Calu3 (cell line): ENCODE measurements around the gene HECW1. TPM values are rescaled to one million over a fixed set of nuclear protein-coding genes. Genes with fewer than 3 reads are reported as not detected.

Experiments
- BruUV-seq: library from RNA; stranded (reverse); fragments of 400-500 nt; replicated peaks from 2 replicates; lab custom pipeline; 2021; lab: Mats Ljungman, UMichigan
- CTCF ChIA-PET: fragments of 300-600 bp; sonication (Branson Sonifier 250); formaldehyde crosslinking; loops from one replicate; lab custom pipeline; 2022; ENCODE audit warnings: antibody characterized with exemption; lab: Charles Lee
- DNase-seq: peaks from one replicate; pipeline ENCODE4 v3.0.0; 2022
- H3K27ac Mint-ChIP-seq: one replicate; pipeline ENCODE4 v1.8.0; 2022; ENCODE audit warnings: mixed read lengths; ENCODE audit not compliant: unreplicated experiment
- H3K27me3 Mint-ChIP-seq: one replicate; pipeline ENCODE4 v1.8.0; 2022; ENCODE audit warnings: mixed read lengths; ENCODE audit not compliant: unreplicated experiment
- H3K36me3 Mint-ChIP-seq: one replicate; pipeline ENCODE4 v1.8.0; 2022; ENCODE audit warnings: mild to moderate bottlenecking, moderate library complexity, mixed read lengths; ENCODE audit not compliant: insufficient read depth, unreplicated experiment
- H3K4me1 Mint-ChIP-seq: one replicate; pipeline ENCODE4 v1.8.0; 2022; ENCODE audit warnings: mild to moderate bottlenecking, low read depth, mixed read lengths; ENCODE audit not compliant: unreplicated experiment
- H3K4me3 Mint-ChIP-seq: one replicate; pipeline ENCODE4 v1.8.0; 2022; ENCODE audit warnings: mild to moderate bottlenecking, low read depth, moderate library complexity, mixed read lengths; ENCODE audit not compliant: unreplicated experiment
- H3K9me3 Mint-ChIP-seq: one replicate; pipeline ENCODE4 v1.8.0; 2022; ENCODE audit warnings: low read depth, mixed read lengths; ENCODE audit not compliant: unreplicated experiment
- intact Hi-C: fragments of 100-400 bp; cut with micrococcal nuclease; formaldehyde crosslinking; loops from one replicate; pipeline ENCODE4 v1.10.0; 2022; ENCODE audit not compliant: unreplicated experiment
- total RNA-seq: library from RNA; stranded (reverse); gene quantifications from 2 replicates; pipeline ENCODE4 v1.2.3, GENCODE V29; 2022
- TF ChIP-seq, protein P1 (sequence below): fragments of 200-600 bp; IDR thresholded peaks from one replicate; pipeline ENCODE4 v1.8.0; 2022; ENCODE audit warnings: antibody characterized with exemption; ENCODE audit not compliant: unreplicated experiment

HECW1 gene
- total RNA-seq, 1 experiment from 2014 or later = 0.33 TPM

GRCh38 chr7:43302211-43302711 is 189.8 kb downstream of the HECW1 start:
- TF ChIP-seq, protein P1, sequence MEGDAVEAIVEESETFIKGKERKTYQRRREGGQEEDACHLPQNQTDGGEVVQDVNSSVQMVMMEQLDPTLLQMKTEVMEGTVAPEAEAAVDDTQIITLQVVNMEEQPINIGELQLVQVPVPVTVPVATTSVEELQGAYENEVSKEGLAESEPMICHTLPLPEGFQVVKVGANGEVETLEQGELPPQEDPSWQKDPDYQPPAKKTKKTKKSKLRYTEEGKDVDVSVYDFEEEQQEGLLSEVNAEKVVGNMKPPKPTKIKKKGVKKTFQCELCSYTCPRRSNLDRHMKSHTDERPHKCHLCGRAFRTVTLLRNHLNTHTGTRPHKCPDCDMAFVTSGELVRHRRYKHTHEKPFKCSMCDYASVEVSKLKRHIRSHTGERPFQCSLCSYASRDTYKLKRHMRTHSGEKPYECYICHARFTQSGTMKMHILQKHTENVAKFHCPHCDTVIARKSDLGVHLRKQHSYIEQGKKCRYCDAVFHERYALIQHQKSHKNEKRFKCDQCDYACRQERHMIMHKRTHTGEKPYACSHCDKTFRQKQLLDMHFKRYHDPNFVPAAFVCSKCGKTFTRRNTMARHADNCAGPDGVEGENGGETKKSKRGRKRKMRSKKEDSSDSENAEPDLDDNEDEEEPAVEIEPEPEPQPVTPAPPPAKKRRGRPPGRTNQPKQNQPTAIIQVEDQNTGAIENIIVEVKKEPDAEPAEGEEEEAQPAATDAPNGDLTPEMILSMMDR = no peak
- no peak overlapping the region for H3K27ac Mint-ChIP-seq
- no peaks in the 10 kb centered on the region for H3K36me3 Mint-ChIP-seq
- DNase-seq = peak; percentile 64
- no peak overlapping the region for H3K4me3 Mint-ChIP-seq
- peaks cover 28% of the 10 kb centered on the region for H3K27me3 Mint-ChIP-seq
- intact Hi-C loops = no loop called here
- no TSS peak for BruUV-seq
- H3K9me3 Mint-ChIP-seq = no peaks in the 10 kb centered on the region
- CTCF ChIA-PET = interaction anchor here (0.6 to 1.0 kb wide), 3 partner anchors 41 to 153 kb away, joined by 3 to 4 read pairs (median 3); no protein-coding TSS in a partner anchor
- H3K4me1 Mint-ChIP-seq = peaks cover 9% of the 10 kb centered on the region

GRCh38 chr7:43302773-43303460 is 190.5 kb downstream of the HECW1 start:
- BruUV-seq = no TSS peak
- H3K4me3 Mint-ChIP-seq = no peak overlapping the region
- no peaks in the 10 kb centered on the region for H3K9me3 Mint-ChIP-seq
- intact Hi-C loops = no loop called here
- TF ChIP-seq, protein P1 = no peak
- peaks cover 28% of the 10 kb centered on the region for H3K27me3 Mint-ChIP-seq
- DNase-seq = no peak
- CTCF ChIA-PET = interaction anchor here (0.6 to 1.0 kb wide), 2 partner anchors 41 to 137 kb away, joined by 3 to 4 read pairs; no protein-coding TSS in a partner anchor
- H3K36me3 Mint-ChIP-seq = no peaks in the 10 kb centered on the region
- no peak overlapping the region for H3K27ac Mint-ChIP-seq
- H3K4me1 Mint-ChIP-seq = peaks cover 9% of the 10 kb centered on the region

DNA sequence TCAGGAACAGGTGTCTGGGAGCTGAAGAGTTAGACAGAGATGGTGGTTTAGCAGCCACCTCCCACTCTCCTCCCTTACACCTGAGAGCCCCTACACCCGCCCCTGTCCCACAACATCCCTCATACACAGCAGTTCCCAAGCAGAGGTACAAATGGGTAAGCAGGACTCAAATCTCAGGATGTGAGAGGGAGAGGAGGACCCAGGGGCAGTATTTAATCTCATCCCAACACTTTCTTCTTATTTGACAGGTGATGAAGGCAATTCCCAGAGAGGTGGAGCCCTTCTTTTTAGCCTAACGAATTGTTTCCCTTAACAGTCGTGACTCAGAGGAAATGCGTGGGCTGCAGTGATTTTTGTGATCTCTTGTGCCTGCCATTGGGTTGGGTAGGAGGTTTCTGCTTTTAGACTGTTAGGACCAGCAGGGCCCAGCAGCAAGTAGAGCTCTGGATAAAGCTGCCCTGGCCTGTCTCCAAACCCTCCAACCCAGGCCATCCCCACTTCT is 191.3 kb downstream of the HECW1 start:
- peaks cover 20% of the 10 kb centered on the region for H3K27me3 Mint-ChIP-seq
- no peak for DNase-seq
- BruUV-seq = no TSS peak
- H3K36me3 Mint-ChIP-seq = no peaks in the 10 kb centered on the region
- TF ChIP-seq, protein P1 = no peak
- peaks cover 9% of the 10 kb centered on the region for H3K4me1 Mint-ChIP-seq
- intact Hi-C loops = no loop called here
- no peak overlapping the region for H3K4me3 Mint-ChIP-seq
- no peaks in the 10 kb centered on the region for H3K9me3 Mint-ChIP-seq
- CTCF ChIA-PET = interaction anchor here (0.8 kb wide), 1 partner anchor 9 kb away, joined by 4 read pairs; no protein-coding TSS in a partner anchor
- no peak overlapping the region for H3K27ac Mint-ChIP-seq

- CTCF ChIA-PET = interaction anchor here (0.6 to 1.8 kb wide), 4 partner anchors 10 to 1213 kb away, joined by 3 to 5 read pairs (median 4); no protein-coding TSS in a partner anchor
- Mint-ChIP-seq H3K4me3 (no peak overlapping the region), H3K27me3 (no peaks in the 10 kb centered on the region), H3K27ac (no peak overlapping the region), H3K4me1 (peaks cover 9% of the 10 kb centered on the region), H3K9me3 (no peaks in the 10 kb centered on the region), H3K36me3 (no peaks in the 10 kb centered on the region)
- no peak for DNase-seq
- no TSS peak for BruUV-seq
- intact Hi-C loops = no loop called here
- TF ChIP-seq, protein P1 = no peak
Measured at GRCh38 chr7:43306404-43306803, 194.0 kb downstream of the HECW1 start.
